ENCODE measurements around the gene HSF2.

GRCh38 chr6:122431780-122432179, 32.3 kb downstream of the HSF2 start:
- TF ChIP-seq CTCF (IDR thresholded peaks at IDR 0.05) (no peak), EP300 (IDR thresholded peaks at IDR 0.05) (no peak)

Data from gastroesophageal sphincter (tissue), 3 donors.